ENCODE data around the gene ERBB3.
"Not testable (repeated sequence)": the region's sequence is repeated elsewhere in the genome, so short reads cannot be mapped to it uniquely, and the experiment has no call there.

The ERBB3 gene

GRCh38 chr12:56079723-56080555, at the start of gene ERBB3:
Gene ERBB3 (plus strand): TSS chr12:56080165. CDS start chr12:56080301, 136 bp downstream.
- DNase-seq, result no peak

- DNase-seq, result no peak
Observed at GRCh38 chr12:56031987-56032386, 48.0 kb upstream of the ERBB3 start.

- no peak for DNase-seq
Observed at GRCh38 chr12:56034586-56035332, 45.2 kb upstream of the ERBB3 start.

GRCh38 chr12:56037161-56037560, 42.8 kb upstream of the ERBB3 start:
- no peak for DNase-seq

GRCh38 chr12:56038022-56038655, 41.8 kb upstream of the ERBB3 start:
- DNase-seq, result no peak

- DNase-seq, result no peak
Observed at GRCh38 chr12:56040151-56040550, 39.8 kb upstream of the ERBB3 start.

GRCh38 chr12:56040963-56041551, 38.9 kb upstream of the ERBB3 start:
- DNase-seq, result no peak

GRCh38 chr12:56041552-56042429, 38.2 kb upstream of the ERBB3 start, which contains the start of gene RPS26:
Gene RPS26 (plus strand): TSS chr12:56041918. CDS start chr12:56042167, 249 bp downstream.
- DNase-seq, result peak; percentile 96

- DNase-seq, result not testable (repeated sequence)
Observed at GRCh38 chr12:56042430-56042813, 37.5 kb upstream of the ERBB3 start.

- DNase-seq, result no peak
Observed at GRCh38 chr12:56042843-56043242, 37.1 kb upstream of the ERBB3 start.

GRCh38 chr12:56046027-56046780, 33.8 kb upstream of the ERBB3 start:
- DNase-seq, result no peak

GRCh38 chr12:56053407-56053893, 26.5 kb upstream of the ERBB3 start:
- DNase-seq, result no peak

- DNase-seq, result not testable (repeated sequence)
Observed at GRCh38 chr12:56059964-56060363, 20.0 kb upstream of the ERBB3 start.

- DNase-seq, result no peak
Observed at GRCh38 chr12:56061982-56062381, 18.0 kb upstream of the ERBB3 start.

GRCh38 chr12:56062996-56063395, 17.0 kb upstream of the ERBB3 start:
- no peak for DNase-seq

- DNase-seq, result no peak
Observed at GRCh38 chr12:56071648-56072047, 8.3 kb upstream of the ERBB3 start.

GRCh38 chr12:56074396-56074795, 5.6 kb upstream of the ERBB3 start:
- DNase-seq, result no peak

- DNase-seq, result not testable (repeated sequence)
Observed at GRCh38 chr12:56077966-56078365, 2.0 kb upstream of the ERBB3 start.

- no peak for DNase-seq
Observed at GRCh38 chr12:56078427-56078826, 1.5 kb upstream of the ERBB3 start.

- DNase-seq, result no peak
Observed at GRCh38 chr12:56078931-56079722, 838 bp upstream of the ERBB3 start.

Measured in NCI-H187 treated with DMSO at 0.1 percent for 48 hours (cell line).